Gastrocnemius medialis (tissue), 4 donors: Measurements from ENCODE around the gene CIART.

Experiments used
- POLR2A ChIP-seq, 2 donors: fragments of 450-650 bp; IDR thresholded peaks; one replicate each; pipeline ENCODE4 v1.6.1; 2017; ENCODE audit warnings: antibody characterized with exemption in 2 of 2, mild to moderate bottlenecking in 2 of 2, moderate library complexity in 2 of 2
- TF ChIP-seq, protein P1 (sequence below), 5 experiments: fragments of 450-650 bp in 3 of 5; fragments of 200-600 bp in 2 of 5; sonication (generic) in 2 of 5; IDR thresholded peaks in 4 of 5; conservative IDR thresholded peaks in 1 of 5; 1 replicate in 4 of 5; 2 replicates in 1 of 5; pipeline ENCODE4 v1.5.1; 2016 to 2019; ENCODE audit warnings: antibody characterized with exemption in 5 of 5, mild to moderate bottlenecking in 3 of 5, moderate library complexity in 3 of 5

DNA sequence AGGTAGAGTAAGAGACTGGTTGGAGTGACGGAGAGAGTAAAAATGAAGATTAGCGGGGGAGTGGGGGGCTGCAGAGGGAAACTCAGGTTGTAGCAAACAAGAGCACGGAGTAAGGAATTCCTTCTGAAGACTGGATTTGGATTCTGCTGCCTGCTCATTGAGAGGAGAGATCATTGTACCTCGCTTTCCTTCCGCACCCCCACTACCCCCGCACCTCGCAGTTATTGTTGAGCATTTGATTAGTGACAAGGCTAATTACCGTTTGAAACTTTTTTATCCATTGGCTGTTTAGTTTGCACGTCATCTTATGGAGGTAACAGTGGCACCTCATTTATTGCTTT, 39.4 kb downstream of the CIART start:
- TF ChIP-seq, protein P1, sequence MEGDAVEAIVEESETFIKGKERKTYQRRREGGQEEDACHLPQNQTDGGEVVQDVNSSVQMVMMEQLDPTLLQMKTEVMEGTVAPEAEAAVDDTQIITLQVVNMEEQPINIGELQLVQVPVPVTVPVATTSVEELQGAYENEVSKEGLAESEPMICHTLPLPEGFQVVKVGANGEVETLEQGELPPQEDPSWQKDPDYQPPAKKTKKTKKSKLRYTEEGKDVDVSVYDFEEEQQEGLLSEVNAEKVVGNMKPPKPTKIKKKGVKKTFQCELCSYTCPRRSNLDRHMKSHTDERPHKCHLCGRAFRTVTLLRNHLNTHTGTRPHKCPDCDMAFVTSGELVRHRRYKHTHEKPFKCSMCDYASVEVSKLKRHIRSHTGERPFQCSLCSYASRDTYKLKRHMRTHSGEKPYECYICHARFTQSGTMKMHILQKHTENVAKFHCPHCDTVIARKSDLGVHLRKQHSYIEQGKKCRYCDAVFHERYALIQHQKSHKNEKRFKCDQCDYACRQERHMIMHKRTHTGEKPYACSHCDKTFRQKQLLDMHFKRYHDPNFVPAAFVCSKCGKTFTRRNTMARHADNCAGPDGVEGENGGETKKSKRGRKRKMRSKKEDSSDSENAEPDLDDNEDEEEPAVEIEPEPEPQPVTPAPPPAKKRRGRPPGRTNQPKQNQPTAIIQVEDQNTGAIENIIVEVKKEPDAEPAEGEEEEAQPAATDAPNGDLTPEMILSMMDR (IDR thresholded peaks at IDR 0.05 in 4 of 5, conservative IDR thresholded peaks at IDR 0.05 in 1 of 5), result no peak
- no peak for TF ChIP-seq POLR2A (IDR thresholded peaks at IDR 0.05)
